Head of caudate nucleus (tissue), 42 donors: ENCODE data around the gene SEH1L.

Experiments
- DNase-seq, 42 donors: peaks; one replicate each; pipeline versions ENCODE4 v3.0.0 to v3.0.0-alpha.2; 2020 to 2021; ENCODE audit warnings: mixed read lengths in 7 of 42
- intact Hi-C: fragments of 100-400 bp; cut with DNase I; formaldehyde crosslinking; loops from one replicate; pipeline ENCODE4 v1.15.0; 2022

Gene SEH1L

GRCh38 chr18:13018374-13018773 is 70.6 kb downstream of the SEH1L start:
- DNase-seq = no peak
- intact Hi-C loops = no loop called here

GRCh38 chr18:13019301-13019700 is 71.5 kb downstream of the SEH1L start:
- DNase-seq = no peak

GRCh38 chr18:13022644-13023043 is 74.8 kb downstream of the SEH1L start:
- intact Hi-C loops = no loop called here
- DNase-seq = no peak

More at GRCh38 chr18:13019301-13019700, 71.5 kb downstream of the SEH1L start:
- intact Hi-C loops = no loop called here

- intact Hi-C loops = no loop called here
- DNase-seq = no peak
Observed at GRCh38 chr18:13025233-13025632, 77.4 kb downstream of the SEH1L start.

- DNase-seq = no peak
- intact Hi-C loops = no loop called here
Observed at GRCh38 chr18:13026583-13027270, 78.9 kb downstream of the SEH1L start.

- DNase-seq = no peak
- intact Hi-C loops = no loop called here
Observed at GRCh38 chr18:13028869-13029268, 81.1 kb downstream of the SEH1L start.

GRCh38 chr18:13032173-13032572 is 84.4 kb downstream of the SEH1L start:
- DNase-seq = no peak
- intact Hi-C loops = no loop called here

GRCh38 chr18:13035249-13035914 is 87.6 kb downstream of the SEH1L start:
- DNase-seq = no peak
- intact Hi-C loops = no loop called here

GRCh38 chr18:13036622-13037320 is 89.0 kb downstream of the SEH1L start:
- DNase-seq = no peak
- intact Hi-C loops = no loop called here
